ENCODE results near the gene TIGIT.

Gene TIGIT

DNA sequence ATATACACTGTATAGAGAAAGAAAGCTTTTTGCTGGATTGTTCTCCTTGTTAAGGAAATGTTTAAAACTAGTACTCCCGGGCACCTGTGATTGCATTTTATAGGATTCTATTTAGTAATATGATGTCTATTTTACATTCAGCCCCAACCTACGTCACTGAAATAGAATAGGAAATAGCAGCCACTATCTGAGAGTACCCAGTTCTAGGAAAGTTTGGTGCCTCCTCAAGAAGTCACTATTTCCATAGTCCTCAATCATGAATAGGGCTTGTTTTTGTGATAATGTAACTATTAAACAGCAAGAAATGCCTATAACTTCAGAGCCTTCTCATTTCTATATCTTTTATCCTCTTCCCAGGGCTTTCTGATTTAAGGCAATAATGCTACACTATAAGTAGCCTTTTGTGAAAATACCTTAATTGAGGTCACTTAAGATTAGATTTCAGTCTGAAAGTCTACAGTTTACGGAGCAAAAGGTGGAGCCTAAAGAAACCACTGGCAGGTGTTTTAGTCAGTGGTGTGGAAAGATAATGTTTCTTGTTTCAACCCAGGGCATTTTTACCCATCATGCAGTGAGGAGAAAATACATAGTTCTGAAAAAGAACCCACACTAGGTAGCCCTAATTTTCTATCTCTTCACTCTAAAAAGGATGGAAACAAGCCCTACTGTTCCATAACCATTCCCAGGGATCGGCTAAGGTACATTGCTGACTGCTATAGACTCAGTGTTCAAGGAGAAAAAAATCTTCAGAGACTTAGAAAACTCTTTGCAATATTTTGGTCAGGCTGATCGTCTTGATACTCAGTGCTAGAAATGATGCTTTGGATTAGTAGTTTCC lies 38.7 kb downstream of the TIGIT start:
- no peak for TF ChIP-seq SIN3A (IDR thresholded peaks at IDR 0.05; ENCODE audit: borderline replicate concordance, insufficient read depth, low read length)
- no peak for TF ChIP-seq TAF1 (IDR thresholded peaks at IDR 0.05; ENCODE audit: borderline replicate concordance, insufficient read depth, low read length)
- TF ChIP-seq POLR2AphosphoS5 (IDR thresholded peaks at IDR 0.05; ENCODE audit: low read depth, low read length) = no peak

DNA sequence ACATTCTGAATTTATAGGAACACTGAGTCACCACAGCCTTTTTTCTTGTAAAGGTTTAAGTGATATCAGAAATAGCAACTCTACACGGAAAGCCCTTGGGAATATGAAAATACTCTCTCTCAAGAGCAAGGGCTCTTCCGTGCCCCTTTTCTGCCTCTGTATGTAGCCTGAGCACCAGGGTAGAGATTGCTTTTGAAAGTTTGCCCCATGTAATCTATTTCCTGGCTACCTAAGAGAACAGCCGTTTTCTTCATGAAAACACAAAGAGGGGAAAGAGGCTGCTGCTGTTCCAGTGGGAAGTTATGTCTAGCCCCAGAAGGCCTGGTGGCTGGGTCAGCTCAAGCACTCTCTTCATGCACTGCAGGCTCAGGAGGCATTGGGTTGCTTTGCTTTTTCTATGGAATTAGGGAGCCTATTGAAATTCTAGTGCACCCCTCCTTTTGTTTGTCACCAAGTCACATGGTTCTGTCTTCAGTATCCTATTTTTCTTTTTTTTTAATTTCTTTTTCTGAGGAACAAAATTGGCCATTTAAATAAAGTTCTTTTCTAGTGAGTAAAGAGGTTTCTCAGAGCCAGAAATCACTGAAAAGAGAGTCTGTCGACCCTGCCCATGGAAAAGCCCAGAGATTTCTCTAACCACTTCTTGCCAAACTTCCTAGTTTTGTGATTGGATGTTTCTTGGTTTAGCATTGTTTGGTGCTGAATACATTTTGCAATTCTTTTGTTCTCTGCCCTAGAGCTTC lies 39.5 kb downstream of the TIGIT start:
- no peak for TF ChIP-seq TAF1 (IDR thresholded peaks at IDR 0.05; ENCODE audit: borderline replicate concordance, insufficient read depth, low read length)
- no peak for TF ChIP-seq FOXP2 (optimal IDR thresholded peaks at IDR 0.05; ENCODE audit: borderline replicate concordance, extremely low read depth, extremely low read length, insufficient read depth)

DNA sequence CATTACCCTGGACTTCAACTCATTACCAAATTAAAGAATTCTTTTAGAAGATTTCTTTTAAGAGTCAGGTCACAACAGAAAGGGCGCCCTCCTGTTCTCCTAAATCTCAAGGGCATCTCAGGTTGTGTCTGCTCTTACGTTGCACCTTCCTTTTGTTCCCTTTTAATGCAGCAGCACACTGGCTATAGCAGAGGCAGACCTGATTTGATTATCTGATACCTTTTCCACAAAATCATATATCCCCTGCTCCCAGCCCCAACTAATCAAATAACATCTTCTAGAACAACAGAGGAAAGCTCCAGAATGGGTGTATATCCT lies 40.1 kb downstream of the TIGIT start:
- TF ChIP-seq POLR2AphosphoS5 (IDR thresholded peaks at IDR 0.05; ENCODE audit: low read depth, low read length) (no peak), SIN3A (IDR thresholded peaks at IDR 0.05; ENCODE audit: borderline replicate concordance, insufficient read depth, low read length) (no peak)
- TF ChIP-seq, protein P1, sequence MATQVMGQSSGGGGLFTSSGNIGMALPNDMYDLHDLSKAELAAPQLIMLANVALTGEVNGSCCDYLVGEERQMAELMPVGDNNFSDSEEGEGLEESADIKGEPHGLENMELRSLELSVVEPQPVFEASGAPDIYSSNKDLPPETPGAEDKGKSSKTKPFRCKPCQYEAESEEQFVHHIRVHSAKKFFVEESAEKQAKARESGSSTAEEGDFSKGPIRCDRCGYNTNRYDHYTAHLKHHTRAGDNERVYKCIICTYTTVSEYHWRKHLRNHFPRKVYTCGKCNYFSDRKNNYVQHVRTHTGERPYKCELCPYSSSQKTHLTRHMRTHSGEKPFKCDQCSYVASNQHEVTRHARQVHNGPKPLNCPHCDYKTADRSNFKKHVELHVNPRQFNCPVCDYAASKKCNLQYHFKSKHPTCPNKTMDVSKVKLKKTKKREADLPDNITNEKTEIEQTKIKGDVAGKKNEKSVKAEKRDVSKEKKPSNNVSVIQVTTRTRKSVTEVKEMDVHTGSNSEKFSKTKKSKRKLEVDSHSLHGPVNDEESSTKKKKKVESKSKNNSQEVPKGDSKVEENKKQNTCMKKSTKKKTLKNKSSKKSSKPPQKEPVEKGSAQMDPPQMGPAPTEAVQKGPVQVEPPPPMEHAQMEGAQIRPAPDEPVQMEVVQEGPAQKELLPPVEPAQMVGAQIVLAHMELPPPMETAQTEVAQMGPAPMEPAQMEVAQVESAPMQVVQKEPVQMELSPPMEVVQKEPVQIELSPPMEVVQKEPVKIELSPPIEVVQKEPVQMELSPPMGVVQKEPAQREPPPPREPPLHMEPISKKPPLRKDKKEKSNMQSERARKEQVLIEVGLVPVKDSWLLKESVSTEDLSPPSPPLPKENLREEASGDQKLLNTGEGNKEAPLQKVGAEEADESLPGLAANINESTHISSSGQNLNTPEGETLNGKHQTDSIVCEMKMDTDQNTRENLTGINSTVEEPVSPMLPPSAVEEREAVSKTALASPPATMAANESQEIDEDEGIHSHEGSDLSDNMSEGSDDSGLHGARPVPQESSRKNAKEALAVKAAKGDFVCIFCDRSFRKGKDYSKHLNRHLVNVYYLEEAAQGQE (IDR thresholded peaks at IDR 0.05; ENCODE audit: insufficient read depth in 1 of 2, low read depth in 2 of 2, low read length in 2 of 2) = no peak

DNA sequence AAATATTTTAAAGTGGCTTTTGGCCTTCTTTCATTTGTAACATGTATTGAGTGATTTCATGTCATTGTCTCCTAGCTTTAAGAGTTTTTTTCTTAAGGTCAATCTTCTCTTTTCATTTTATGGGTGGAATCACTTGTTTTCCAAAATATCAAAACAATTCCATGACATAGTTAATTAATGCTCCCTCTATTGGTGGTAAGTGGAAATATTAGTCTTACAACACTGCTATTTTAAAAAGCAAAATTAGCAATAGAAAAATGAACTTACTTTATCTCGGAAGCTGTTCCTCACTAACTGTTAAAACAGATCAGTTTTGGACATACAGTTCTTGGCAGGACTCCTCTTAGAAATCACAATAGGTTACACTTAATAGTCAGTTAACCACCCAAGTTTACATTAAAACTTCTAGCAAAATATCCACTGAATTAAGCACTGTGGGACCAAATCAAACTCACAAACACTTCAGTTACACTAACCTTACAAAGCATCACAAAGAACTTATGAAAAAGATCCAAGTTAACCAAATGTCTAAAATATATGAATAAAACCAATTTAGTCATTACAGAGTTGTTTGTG lies 42.4 kb downstream of the TIGIT start:
- TF ChIP-seq TAF1 (IDR thresholded peaks at IDR 0.05; ENCODE audit: borderline replicate concordance, insufficient read depth, low read length) = no peak
- no peak for TF ChIP-seq FOXP2 (optimal IDR thresholded peaks at IDR 0.05; ENCODE audit: borderline replicate concordance, extremely low read depth, extremely low read length, insufficient read depth)
- TF ChIP-seq, protein P1 (IDR thresholded peaks at IDR 0.05; ENCODE audit: insufficient read depth in 1 of 2, low read depth in 2 of 2, low read length in 2 of 2) = no peak
- TF ChIP-seq POLR2AphosphoS5 (IDR thresholded peaks at IDR 0.05; ENCODE audit: low read depth, low read length) = no peak
- TF ChIP-seq SIN3A (IDR thresholded peaks at IDR 0.05; ENCODE audit: borderline replicate concordance, insufficient read depth, low read length) = no peak

DNA sequence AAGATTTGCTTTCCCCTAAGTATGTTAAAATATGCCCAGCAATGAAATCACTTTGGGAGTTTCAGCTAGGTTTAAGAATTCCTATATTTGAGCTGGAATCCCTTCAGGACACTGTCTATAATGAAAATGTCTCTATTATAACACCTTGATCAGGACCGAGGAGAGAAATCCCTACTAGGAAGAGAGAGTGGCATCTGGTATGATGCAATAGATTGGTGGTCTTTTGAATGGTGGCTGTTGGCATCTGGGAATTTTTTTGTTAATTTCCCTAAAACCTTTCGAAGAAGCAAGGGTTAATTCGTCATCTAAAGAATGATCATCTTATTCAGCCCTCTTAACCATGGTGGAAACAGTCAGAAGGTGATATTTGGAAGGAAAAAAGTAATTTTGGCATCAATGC lies 43.0 kb downstream of the TIGIT start:
- TF ChIP-seq POLR2AphosphoS5 (IDR thresholded peaks at IDR 0.05; ENCODE audit: low read depth, low read length) = no peak
- TF ChIP-seq FOXP2 (optimal IDR thresholded peaks at IDR 0.05; ENCODE audit: borderline replicate concordance, extremely low read depth, extremely low read length, insufficient read depth) = no peak
- TF ChIP-seq, protein P1 (IDR thresholded peaks at IDR 0.05; ENCODE audit: insufficient read depth in 1 of 2, low read depth in 2 of 2, low read length in 2 of 2) = no peak
- TF ChIP-seq SIN3A (IDR thresholded peaks at IDR 0.05; ENCODE audit: borderline replicate concordance, insufficient read depth, low read length) = no peak
- TF ChIP-seq TAF1 (IDR thresholded peaks at IDR 0.05; ENCODE audit: borderline replicate concordance, insufficient read depth, low read length) = no peak
